DND-41 (cell line): ENCODE data around the gene CDT1.

Experiments
- ATAC-seq: fragments of 200-7000 bp; cut with Tn5 transposase; 3 replicates; pipeline ENCODE4 v1.9.1; 2021; ENCODE audit warnings: low read depth; ENCODE audit not compliant: insufficient read depth
- DNase-seq: peaks from one replicate; pipeline ENCODE4 v3.0.0-alpha.2; 2020
- H2AFZ ChIP-seq: 2 replicates; pipeline ENCODE4 v1.6.0; 2012; ENCODE audit warnings: low read depth, low read length
- H3K27ac ChIP-seq: 2 replicates; pipeline ENCODE4 v1.5.1; 2012; ENCODE audit warnings: low read length, inconsistent platforms
- H3K27me3 ChIP-seq: fragments of 200-600 bp; sonication (generic); 2 replicates; pipeline ENCODE4 v1.6.0; 2012; ENCODE audit warnings: low read length, mild to moderate bottlenecking, inconsistent platforms; ENCODE audit not compliant: insufficient read depth, poor library complexity
- H3K36me3 ChIP-seq: 2 replicates; pipeline ENCODE4 v1.5.1; 2012; ENCODE audit warnings: low read length, inconsistent platforms; ENCODE audit not compliant: insufficient read depth
- H3K4me1 ChIP-seq: 2 replicates; pipeline ENCODE4 v1.5.1; 2012; ENCODE audit warnings: mild to moderate bottlenecking, low read length; ENCODE audit not compliant: insufficient read depth
- H3K4me2 ChIP-seq: 2 replicates; pipeline ENCODE4 v1.6.0; 2012; ENCODE audit warnings: mild to moderate bottlenecking, moderate library complexity, low read length, inconsistent platforms; ENCODE audit not compliant: insufficient read depth
- H3K4me3 ChIP-seq, 2 experiments: fragments of 200-600 bp in 1 of 2; shearing (Covaris generic) in 1 of 2; 2 replicates each; pipeline ENCODE4 v1.5.1; 2012 to 2016; ENCODE audit warnings: inconsistent platforms in 2 of 2, low read length in 2 of 2, mild to moderate bottlenecking in 2 of 2, low read depth in 1 of 2, moderate library complexity in 1 of 2
- H3K79me2 ChIP-seq: 2 replicates; pipeline ENCODE4 v1.6.0; 2012; ENCODE audit warnings: low read length, inconsistent platforms; ENCODE audit not compliant: insufficient read depth
- H3K9ac ChIP-seq: 2 replicates; pipeline ENCODE4 v1.6.0; 2012; ENCODE audit warnings: low read depth, mild to moderate bottlenecking, inconsistent platforms, low read length, moderate library complexity
- H3K9me3 ChIP-seq: 2 replicates; pipeline ENCODE4 v1.5.1; 2012; ENCODE audit warnings: low read length, moderate library complexity, mild to moderate bottlenecking, inconsistent platforms; ENCODE audit not compliant: insufficient read depth, severe bottlenecking
- H4K20me1 ChIP-seq: 2 replicates; pipeline ENCODE4 v1.6.0; 2012; ENCODE audit warnings: low read length; ENCODE audit not compliant: insufficient read depth
- EZH2 ChIP-seq: IDR thresholded peaks from 3 replicates; pipeline ENCODE4 v1.6.1; 2012; ENCODE audit warnings: borderline replicate concordance, low read depth, mild to moderate bottlenecking, moderate library complexity, low read length, inconsistent platforms; ENCODE audit not compliant: severe bottlenecking
- TF ChIP-seq, protein P1 (sequence below): IDR thresholded peaks from 2 replicates; pipeline ENCODE4 v1.5.1; 2012; ENCODE audit warnings: borderline replicate concordance, low read length, moderate library complexity, mild to moderate bottlenecking; ENCODE audit not compliant: poor library complexity, severe bottlenecking; ENCODE audit errors: extremely low read depth

Gene CDT1

DNA sequence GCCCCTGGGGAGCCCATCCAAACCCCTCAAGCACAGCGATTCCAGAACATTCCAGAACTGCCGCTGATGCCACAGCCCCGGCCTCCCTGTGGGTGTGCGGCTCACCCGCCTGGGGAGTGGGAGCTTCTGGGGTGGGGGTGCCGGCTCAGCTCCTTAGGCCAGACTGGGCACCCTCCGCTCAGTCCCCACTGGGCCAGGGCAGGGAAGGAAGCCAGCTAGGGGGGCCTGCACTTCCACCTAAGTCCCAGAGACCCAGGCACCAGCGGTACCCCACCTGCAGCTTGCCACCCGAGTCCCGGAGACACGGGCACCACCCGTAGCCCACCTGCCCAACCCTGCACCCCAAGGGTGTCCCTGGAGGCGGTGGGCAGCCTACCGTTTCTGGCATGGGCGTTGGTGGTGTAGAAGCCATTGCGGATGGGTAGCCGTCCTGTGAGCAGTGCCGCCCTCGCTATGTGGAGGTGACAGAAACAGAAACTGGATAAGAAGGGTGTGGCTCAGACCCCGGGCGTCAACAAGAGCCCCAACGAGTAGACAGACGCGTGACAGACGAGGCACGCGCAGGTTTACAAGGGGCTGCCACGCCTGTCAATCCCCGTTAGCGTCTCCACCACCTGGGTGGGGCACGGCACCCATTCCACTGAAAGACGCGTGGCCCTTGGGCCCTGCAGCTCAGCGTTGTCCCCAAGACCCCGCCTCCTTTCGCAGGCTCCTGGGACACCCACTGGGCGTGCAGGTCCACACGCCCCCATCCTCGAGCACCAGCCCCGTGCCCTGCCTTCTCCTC is 38.1 kb downstream of the CDT1 start:
- Histone ChIP-seq H3K4me2 (no peak overlapping the region), H3K27me3 (no peaks in the 10 kb centered on the region)
- TF ChIP-seq, protein P1, sequence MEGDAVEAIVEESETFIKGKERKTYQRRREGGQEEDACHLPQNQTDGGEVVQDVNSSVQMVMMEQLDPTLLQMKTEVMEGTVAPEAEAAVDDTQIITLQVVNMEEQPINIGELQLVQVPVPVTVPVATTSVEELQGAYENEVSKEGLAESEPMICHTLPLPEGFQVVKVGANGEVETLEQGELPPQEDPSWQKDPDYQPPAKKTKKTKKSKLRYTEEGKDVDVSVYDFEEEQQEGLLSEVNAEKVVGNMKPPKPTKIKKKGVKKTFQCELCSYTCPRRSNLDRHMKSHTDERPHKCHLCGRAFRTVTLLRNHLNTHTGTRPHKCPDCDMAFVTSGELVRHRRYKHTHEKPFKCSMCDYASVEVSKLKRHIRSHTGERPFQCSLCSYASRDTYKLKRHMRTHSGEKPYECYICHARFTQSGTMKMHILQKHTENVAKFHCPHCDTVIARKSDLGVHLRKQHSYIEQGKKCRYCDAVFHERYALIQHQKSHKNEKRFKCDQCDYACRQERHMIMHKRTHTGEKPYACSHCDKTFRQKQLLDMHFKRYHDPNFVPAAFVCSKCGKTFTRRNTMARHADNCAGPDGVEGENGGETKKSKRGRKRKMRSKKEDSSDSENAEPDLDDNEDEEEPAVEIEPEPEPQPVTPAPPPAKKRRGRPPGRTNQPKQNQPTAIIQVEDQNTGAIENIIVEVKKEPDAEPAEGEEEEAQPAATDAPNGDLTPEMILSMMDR, result no peak
- no peak for TF ChIP-seq EZH2

DNA sequence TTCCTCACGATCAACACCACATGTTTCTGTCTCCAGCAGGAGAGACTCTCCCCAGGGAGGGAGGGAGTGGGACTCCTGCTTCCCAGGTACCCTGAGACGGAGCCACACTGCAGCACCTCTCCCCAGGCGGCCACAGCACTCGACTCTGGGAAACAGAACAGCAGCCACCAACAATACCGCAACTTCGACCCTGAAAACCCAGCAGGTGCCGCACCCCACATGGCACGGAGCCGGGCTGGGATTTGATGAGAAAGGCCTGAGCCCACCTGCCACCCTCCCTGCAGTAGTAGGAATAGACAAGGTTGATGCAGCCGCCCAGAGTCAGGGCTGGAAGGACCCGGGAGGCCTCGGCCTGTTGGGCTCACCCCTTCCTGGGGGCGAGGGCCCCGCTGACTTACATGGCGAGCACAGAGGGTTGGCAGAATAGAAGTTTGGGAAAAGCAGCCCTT is 38.7 kb downstream of the CDT1 start:
- H3K9ac ChIP-seq, result no peak overlapping the region
- no peak for DNase-seq
- H3K27me3 ChIP-seq, result no peaks in the 10 kb centered on the region
- no peak overlapping the region for H3K4me3 ChIP-seq
- H2AFZ ChIP-seq, result no peak overlapping the region
- peaks cover 21% of the 10 kb centered on the region for H3K36me3 ChIP-seq
- peaks cover 10% of the 10 kb centered on the region; the same call in 1 of the 2 replicates for H4K20me1 ChIP-seq
- H3K9me3 ChIP-seq, result no peaks in the 10 kb centered on the region
- TF ChIP-seq EZH2, result no peak
- TF ChIP-seq, protein P1, result no peak
- no peak overlapping the region for H3K4me2 ChIP-seq
- ATAC-seq, result no peak
- no peaks in the 10 kb centered on the region for H3K79me2 ChIP-seq
- H3K27ac ChIP-seq, result no peak overlapping the region
- no peaks in the 10 kb centered on the region for H3K4me1 ChIP-seq

More for the DNA sequence above, 38.1 kb downstream of the CDT1 start:
- Histone ChIP-seq H3K36me3 (peaks cover 21% of the 10 kb centered on the region), H3K9me3 (no peaks in the 10 kb centered on the region), H3K9ac (no peak overlapping the region), H3K4me1 (no peaks in the 10 kb centered on the region), H4K20me1 (peaks cover 10% of the 10 kb centered on the region; the same call in 1 of the 2 replicates), H3K27ac (no peak overlapping the region), H3K4me3 (no peak overlapping the region), H3K79me2 (no peaks in the 10 kb centered on the region), H2AFZ (no peak overlapping the region)
- DNase-seq (no peak), ATAC-seq (no peak)

DNA sequence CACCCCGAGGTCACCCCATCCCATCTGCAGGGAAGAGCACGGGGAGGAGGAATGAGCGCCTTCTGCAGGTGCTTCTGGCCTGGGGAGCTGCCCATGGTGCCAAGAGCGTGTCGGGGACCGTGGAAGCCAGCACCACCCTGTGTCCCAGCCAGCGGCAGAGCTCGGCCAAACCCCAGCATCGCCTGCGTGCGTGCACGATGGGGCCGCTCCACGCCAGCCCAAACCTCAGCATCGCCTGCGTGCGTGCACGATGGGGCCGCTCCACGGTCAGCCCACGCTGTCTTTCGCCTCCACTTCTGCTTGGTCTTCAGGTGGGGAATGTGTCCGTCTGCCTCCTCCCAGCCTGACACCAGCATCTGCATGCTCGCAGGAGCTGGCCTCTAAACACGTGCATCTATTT is 39.2 kb downstream of the CDT1 start:
- Histone ChIP-seq H3K4me1 (no peaks in the 10 kb centered on the region), H3K36me3 (peaks cover 21% of the 10 kb centered on the region), H3K79me2 (no peaks in the 10 kb centered on the region), H3K27me3 (no peaks in the 10 kb centered on the region), H3K27ac (no peak overlapping the region), H2AFZ (no peak overlapping the region), H3K4me3 (no peak overlapping the region), H3K9me3 (no peaks in the 10 kb centered on the region), H3K4me2 (no peak overlapping the region), H4K20me1 (peaks cover 10% of the 10 kb centered on the region; the same call in 1 of the 2 replicates), H3K9ac (no peak overlapping the region)
- DNase-seq, result no peak
- TF ChIP-seq, protein P1, result no peak
- no peak for TF ChIP-seq EZH2
- ATAC-seq, result no peak
